Activated T-cell treated with anti-CD3 and anti-CD28 coated beads for 48 hours (primary cell): ENCODE results near the gene AMZ1.

Source experiments
- DNase-seq: peaks from one replicate; pipeline ENCODE4 v3.0.0-alpha.2; 2020; ENCODE audit warnings: low read depth

The AMZ1 gene

DNA sequence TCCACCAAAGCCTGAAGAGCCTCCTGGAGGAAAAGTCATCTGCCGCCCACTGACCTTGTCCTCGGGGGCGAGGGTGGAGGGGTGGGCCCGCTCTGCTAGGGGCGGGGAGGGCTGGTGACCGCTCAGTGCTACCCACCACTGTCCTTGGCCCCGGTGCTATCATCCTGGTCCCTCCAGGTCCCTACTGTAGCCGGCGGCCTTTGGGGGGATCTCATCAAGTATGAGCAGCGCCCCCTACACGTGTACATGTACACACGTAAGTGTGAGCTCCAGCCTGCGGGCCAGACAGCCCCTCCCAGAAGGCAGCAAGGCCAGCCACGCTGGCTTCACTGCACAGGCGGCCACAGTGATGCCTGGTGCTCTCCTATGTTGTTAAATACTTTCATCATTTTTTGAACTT, 36.7 kb upstream of the AMZ1 start:
- DNase-seq, result no peak

DNA sequence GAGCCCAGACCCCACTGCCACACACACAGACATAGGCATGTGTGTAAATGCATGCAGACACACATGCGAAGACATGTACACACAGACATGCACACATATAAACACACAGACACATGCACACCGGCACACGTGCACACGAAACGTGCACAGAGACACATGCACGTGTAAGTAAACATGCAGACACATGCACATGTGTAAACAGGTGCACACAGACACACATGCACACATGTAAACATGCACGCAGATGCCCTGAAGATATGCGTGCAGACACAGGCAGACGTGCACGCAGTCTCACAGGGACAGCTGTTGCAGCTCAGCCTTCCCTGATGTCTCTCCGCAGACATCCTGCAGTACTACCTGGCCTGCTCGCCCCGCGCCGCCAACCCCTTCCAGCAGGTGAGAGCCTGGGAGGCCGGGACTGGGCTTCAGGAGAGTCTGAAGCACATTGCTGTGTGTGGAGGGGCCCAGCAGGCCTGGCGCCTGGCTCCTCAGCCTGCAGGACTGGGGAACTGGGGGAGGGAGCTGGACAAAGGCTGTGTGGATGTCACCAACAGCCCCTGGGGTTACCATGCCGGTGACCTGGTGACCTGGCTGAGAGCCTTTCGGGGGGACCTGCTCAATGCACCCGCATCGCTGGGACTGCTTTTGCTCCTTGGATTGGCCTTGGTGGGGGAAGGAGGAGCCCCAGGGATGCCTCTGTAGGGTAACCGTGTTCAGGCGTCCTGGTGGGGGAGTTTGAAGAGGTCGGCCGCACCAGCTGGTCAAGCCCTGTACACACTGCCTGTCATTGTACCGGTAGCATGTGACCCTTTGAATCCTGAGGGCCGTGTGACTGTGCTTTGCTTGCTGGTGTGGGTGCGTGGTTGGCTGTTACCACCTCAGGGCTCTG, 35.9 kb upstream of the AMZ1 start:
- DNase-seq, result no peak

DNA sequence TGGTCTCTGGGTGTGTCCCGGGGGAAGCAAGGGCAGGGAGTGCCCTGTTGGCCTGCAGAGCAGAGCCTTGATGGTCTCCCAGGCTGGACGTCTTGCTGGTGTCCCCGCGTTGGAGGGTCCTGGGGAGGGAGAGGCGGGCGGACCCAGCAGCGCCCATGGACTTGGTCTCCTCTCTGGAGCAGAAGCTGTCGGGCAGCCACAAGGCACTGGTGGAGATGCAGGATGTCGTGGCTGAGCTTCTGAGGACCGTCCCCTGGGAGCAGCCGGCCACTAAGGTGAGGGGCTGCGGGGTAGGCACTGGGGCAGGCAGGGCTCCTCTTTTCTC, 35.3 kb upstream of the AMZ1 start:
- DNase-seq, result no peak

DNA sequence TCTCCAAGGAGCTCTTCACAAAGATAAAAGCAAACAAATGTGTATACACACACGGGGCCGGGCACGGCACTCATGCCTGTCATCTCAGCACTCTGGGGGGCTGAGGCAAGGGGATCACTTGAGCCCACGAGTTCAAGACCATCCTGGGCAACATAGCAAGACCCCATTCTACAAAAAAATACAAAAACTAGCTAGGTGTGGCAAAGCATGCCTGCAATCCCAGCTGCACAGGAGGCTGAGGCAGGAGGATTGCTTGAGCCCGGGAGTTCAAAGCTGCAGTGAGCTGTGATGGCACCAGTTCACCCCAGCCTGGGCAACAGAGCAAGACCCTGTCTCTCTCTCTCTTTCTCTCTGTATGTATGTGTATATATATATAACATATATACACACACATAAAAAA, 33.9 kb upstream of the AMZ1 start:
- DNase-seq, result no peak

DNA sequence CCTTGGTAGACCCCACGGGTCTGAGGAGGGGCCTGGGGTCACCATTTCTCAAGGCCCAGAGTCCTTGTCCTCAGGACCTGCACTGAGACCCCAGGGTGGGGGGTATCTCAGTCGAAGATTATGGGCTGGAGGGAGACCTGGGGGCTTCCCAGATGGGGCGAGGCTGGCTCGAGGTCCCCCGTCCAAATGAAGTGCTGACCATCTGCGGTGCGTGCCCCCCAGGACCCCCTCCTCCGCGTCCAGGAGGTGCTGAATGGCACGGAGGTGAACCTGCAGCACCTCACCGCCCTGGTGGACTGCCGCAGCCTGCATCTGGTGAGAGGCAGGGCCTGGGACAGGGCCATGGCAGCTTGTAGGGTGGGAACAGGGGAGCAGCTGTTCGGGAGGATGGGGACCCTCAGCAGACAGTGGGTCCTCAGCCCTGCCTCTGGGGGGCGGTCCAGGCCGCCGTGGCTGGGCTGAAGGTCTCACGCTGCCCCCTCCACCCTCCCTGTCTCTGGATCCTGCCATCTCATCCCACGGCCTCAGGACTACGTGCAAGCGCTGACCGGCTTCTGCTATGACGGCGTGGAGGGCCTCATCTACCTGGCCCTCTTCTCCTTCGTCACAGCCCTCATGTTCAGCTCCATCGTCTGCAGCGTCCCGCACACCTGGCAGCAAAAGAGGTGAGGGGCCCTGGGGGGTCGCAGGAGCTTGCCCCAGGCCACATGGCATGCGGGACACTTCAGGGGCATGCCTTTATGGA, 32.0 kb upstream of the AMZ1 start:
- DNase-seq, result no peak

DNA sequence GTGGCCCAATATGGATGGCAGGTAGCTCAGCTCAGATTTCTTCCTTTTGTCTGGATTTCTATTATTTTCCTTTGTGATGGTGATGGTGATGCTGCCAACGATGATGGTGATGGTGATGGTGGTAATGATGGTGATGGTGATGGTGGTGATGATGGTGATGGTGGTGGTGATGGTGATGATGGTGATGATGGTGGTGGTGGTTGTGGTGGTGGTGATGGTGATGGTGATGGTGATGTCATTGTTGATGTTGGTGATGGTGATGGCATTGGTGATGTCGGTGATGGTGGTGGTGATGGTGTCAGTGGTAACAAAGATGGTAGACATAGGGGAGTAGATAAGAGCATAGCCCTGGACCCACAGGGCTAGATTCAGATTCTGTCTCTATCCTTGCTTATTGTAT, 30.8 kb upstream of the AMZ1 start:
- DNase-seq, result no peak

DNA sequence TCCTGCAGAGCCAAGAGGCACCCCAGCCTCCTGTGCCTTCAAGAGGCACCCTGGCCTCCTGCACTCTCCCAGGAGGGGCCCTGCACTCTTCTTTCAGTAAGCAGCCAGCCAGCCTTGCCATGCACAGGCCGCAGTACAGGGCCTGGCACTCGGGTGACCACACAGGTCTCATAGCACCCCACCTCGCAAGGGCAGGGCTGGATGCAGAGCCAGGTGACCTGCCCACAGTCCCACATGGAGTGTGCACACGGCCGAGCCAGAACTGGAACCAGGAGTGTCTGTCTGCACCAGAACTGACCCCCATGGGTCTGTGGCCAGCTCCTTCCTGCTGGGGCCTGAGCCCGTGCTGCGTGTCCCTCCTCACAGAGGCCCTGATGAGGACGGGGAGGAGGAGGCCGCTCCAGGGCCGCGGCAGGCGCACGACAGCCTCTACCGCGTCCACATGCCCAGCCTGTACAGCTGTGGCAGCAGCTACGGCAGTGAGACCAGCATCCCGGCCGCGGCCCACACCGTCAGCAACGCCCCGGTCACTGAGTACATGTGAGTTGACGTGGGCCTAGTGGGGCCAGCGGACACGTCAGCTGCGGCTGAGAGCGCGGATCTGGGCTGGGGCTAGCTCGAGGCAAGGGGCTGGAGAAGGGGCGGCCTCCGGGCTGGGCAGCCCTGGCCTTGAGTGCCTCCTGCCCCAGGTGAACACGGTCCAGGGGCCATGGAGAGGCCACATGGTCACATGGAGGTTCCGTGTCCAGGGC, 29.9 kb upstream of the AMZ1 start:
- no peak for DNase-seq

DNA sequence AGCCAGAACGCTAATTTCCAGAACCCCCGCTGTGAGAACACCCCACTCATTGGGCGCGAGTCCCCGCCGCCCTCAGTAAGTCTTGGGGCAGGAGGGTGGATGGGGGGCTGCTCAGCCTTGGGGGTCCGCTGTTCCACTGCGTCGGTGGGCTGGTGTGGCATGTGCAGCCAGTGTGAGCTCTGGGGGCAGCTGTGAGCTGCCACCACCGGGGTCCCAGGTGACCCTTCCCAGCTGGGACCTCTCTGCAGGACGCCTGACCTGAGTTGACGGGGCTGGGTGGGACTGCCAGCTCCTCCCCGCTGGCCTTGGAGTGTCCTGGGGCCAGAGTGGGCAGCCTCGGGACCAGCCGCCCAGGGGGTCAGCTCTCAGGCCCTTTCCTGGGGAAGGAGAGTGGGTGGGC, 29.1 kb upstream of the AMZ1 start:
- DNase-seq, result no peak

DNA sequence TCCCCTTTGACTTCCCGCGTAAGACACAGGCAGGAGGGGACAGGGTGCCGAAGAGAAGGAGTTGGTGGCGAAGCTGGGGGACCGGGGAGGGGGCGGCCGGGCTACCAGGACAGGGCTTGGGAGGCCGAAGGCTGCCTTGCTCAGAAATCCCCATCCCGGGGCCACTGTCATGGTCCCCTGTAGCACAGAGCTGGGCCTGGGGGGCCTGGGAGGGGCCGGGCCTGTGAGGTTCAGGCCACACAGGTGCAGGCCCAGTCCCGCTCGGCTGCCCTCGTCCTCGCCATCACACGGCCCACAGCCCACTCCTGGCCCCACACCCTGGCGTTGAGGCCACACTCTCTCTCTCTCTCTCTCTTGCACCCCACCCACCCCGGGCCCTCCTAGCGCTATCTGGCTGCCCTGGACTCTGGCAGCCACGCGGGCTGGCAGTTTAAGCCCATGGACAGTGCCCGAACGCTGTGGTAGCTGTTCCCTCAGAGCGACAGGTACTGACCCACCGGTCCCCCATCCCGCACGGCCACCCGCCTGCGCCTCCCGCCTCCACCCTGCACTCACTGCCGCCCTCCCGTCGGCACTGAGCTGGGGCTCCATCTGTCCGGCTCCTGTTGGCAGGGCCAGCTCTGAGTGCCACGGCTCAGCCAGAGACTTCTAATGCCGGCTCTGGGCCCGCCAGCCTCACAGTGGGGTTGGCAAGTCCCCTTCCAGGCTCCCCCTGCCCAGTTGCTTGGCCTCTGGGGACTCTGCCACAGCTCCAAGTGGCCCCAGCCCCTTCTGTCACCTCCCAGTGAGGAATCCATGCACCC, 28.2 kb upstream of the AMZ1 start:
- DNase-seq, result no peak

DNA sequence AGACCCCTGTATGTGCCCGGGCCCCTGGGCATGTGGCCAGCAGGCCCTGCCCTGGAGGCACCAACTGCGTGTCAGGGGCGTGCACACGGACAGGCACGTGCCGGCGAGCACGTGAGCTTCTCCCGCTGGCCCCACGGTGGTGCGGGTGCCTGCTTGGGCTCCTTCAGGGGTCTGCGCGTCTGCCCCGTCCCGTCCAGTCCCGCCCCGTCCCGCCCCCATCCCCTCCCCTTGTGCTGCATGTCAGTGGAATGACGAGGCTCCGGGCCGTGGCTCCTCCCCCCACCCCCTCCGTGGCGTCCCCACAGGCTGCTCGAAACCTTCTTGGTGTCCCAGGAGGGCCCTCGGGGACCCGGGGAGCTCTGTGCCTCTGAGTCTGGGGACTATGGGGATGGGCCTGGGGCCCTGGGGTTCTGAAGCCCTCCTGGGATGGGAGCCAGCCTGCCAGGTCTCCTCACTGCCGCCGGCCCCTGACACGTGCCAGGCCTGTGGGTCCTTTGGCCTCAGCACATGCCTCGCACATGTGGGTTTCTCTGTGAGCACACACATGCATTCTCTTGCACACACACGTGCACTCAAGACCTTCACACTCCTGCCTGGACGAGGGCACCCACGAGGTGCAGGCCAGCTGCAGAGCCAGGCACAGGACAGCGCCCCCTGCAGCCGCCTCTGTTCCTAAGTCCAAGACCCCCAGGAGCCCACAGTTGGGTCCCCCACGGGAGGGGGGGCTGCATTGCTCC, 27.5 kb upstream of the AMZ1 start:
- DNase-seq, result no peak

DNA sequence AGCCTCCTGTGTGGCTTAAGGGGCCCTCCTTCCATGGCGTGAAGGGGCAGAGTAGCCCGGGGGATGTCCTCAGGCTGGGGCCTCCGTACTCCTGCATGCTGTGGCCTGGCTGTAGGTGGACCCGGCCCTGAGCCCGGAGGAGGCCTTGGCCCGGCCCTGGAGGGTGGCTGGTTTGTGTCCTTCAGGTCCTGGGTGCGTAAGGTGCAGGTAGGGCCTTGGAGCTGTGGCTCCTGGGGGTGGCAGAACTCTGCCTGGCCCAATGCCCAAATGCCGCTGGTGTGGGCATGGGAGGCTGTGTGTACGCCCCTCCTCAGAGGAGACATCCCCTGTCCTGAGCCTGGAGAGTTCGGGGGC, 26.9 kb upstream of the AMZ1 start:
- no peak for DNase-seq

DNA sequence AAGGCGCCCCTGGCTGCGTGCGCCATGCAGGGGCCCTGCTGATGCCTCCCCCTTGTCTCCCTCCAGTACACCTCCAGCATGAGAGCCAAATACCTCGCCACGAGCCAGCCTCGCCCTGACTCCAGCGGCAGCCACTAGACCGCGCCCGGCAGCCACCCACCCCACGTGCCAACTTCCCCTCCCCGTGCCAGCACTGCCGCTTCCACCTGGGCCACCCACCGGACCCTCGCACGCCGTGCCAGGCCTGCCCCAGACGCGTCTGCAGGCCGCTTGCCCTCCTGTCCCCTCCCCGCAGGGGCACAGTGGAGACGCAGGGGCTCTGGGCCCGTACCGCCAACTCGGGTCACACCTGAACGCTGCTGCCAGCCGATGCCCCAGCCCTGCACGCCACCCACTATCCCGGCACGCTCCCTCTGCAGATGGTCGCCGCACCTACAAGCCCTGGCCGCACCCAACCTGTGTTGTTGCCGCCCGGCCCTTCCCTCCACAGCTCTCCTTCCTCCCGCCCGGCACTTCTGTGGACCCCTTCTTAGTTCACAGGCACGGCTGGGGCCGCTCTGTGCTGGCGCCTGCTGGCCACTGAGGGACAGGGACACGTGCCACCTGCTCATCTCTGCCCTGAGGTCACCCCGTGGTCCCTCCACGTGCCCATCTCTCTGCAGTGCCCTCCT, 26.3 kb upstream of the AMZ1 start:
- no peak for DNase-seq

DNA sequence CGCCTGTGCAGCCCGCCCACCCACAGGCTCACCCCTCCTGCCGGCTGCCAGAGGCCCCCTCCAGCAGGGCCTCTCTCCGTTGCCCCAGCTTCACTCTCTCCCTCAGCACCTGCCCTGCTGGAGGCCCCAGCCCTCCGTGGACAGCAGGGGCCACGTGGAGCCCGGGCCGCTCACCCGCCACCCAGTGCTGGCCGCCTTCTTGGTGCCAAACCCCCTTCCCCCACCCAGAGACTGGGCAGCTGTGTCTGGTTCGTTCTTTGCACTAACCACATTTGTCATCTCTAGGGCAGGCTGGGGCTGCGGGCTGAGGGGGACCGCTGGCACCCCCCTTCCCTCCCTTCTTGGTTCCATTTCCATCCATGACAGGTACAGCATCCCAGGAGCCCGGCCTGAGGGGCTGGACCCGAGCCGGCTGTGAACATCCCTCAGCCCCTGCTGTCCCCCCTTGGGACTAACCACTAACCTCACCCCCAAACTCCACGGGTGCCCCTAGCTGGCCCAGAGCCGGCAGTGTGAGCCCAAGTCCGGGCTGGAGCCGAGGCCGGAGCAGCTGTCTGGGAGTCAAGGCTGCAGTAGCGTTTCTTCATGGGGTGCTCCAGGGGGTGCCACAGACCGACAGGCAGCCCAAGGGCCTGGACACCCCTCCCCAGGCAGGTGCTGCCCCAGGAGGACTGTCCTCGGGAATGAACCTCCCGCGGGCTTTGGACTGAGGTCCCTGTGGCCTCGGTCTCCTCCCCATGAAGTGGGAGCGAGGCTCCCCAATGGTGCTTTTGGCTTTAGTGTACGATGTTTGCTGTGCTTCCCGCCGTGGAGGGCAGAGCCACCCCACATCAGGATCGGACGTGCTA, 25.5 kb upstream of the AMZ1 start:
- no peak for DNase-seq

DNA sequence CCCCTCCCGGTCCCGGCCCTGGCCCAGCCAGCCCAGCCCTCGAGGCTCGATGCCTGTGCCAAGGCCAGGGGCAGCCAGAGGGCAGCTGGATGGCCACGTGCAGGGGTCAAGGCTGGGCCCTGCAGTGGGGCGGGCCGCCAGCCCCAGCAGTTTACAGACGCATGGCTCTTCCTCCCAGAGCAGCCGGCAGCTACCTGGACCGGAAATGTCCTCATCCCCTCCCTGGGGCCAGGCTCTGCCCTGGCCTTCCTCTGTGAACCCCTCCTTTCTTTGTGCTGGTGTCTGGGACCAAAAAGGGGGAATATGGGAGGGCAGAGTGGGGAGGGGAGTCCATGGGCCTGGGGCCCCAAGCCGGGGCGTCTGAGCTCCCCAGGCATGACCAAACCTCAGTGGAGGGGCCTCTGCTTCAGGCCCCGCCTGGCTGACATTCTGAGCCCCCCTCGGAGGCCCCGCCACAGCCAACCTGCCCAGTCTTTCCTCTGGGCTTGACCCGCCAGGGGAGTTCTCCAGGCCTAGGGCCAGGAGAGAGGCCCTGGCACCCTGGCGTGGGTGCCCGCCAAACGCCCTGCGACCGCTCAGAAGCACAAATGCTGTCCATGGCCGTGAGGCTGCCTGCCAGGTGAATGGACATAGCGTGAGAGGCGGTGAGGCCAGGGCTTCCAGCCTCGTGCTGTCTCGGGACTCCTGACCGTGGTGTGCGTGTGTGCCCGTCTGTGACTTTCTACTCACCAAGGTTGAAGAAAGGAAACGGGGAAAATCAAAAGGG, 24.7 kb upstream of the AMZ1 start:
- no peak for DNase-seq

DNA sequence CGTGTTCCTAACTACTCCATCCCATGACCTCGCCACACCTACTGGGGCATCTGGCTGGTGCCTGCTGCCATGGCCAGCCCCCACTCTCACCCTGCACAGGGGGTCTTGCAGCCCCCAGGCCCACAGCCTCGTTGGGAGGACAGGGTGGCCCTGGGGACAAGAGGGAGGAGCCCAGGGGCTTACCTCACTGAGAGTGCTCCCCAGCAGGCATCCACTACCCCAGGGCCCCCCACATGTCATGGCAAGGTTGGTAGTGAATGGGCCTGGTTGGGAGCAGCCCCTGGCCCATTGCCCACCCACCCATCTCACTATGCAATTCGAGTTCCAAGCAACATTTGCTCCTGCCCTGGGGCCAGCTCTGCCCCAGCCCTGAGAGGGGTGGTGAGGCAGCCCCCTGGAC, 24.0 kb upstream of the AMZ1 start:
- DNase-seq, result no peak

DNA sequence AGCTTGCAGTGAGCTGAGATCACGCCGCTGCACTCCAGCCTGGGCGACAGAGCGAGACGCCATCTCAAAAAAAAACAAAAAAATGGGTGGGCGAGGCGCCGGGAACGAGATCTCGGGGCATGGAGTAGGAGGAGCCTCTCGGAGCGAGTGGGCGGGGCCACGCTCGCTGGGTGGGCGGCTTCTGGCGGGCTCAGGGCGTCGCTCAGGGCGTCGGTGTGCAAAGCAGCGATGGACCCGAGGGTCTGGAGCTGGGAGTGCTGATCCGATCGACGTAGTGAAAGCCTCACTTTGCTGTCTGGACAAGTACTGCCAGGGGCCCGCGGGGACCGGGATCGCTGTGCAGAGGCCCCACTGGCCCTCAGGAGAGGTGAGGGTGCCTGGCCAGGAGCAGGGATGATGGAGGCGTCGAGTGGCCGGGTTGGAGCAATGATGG, 22.6 kb upstream of the AMZ1 start:
- DNase-seq, result peak; percentile 15

DNA sequence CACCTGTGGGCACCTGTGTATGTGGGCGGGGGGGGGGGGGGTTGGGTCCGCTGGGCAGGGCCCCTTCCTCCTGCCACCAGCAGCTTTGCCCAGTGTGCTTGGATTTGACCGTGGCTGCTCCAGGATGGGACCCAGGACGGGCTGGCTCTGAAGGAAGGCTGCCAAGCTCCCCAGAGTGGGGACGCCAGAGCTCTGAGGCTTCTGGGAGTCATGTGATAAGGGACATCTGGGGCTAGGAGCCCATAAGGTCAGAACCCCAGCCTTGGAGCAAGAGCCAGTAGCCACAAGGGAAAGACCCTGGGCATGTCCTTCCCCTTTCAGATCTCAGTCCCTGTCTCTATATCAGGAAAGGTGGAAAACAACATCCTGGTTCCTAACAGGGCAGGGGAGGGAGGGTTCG, 21.8 kb upstream of the AMZ1 start:
- DNase-seq, result no peak

DNA sequence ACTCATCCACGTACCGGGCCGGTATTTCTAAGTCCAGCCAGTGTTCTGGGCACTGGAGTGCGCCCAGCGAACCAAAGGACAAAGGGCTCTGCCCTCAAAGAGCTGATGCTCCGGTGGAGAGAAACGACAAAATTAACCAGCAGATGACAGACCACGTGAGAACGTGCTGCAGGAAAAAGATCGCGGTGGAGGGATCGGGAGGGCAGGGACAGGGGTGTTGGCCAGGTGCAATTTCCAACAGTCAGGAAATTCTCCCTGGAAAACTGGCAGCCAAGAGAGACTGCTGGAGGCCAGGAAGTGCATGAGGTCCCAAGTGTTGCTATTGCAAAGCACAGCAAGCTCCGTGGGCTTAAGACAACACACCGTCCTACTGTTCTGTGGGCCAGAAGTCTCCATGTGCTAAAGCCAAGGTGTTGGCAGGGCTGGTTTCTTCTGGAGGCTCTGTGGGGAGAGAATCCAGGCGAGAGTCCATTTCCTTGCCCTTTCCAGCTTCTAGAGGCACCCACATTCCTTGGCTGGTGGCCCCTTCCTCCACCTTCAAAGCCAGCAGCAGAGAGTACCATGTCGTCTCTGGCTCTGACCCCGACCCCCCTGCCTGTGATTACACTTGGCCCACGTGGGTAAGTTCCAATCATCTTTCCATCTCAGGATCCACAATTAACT, 21.3 kb upstream of the AMZ1 start:
- no peak for DNase-seq

DNA sequence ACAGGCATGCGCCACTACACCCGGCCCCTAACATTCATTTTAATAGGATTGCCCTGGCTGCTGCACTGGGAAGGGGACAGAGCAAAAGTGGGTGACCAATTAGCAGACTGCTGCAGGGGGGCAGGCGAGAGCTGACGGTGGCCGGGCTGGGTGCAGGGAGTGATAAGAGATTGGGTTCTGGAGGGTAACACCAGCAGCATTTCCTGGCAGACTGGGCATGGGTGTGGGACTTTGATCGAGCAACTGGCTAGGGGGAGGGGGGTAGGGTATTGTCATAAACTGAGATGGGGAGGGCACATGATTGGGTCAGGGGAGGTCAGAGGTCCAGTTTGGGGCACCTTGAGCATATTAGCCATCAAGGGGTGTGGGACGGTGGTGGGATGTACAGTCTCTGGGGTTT, 20.2 kb upstream of the AMZ1 start:
- DNase-seq, result no peak
